GM18507 (cell line): Measurements from ENCODE around the gene APOBEC3B.
"Not testable (repeated sequence)": the region's sequence is repeated elsewhere in the genome, so short reads cannot be mapped to it uniquely, and the experiment has no call there.

Experiments
- DNase-seq: peaks from one replicate; pipeline ENCODE4 v3.0.0; 2011; ENCODE audit warnings: low read depth; ENCODE audit not compliant: insufficient read length; ENCODE audit errors: extremely low spot score
- FAIRE-seq: peaks from 2 replicates; lab custom pipeline; 2011; peaks lifted over from hg19 to GRCh38; lab: Jason Lieb, UNC

The APOBEC3B gene

GRCh38 chr22:38965614-38966379 lies 16.4 kb upstream of the APOBEC3B start:
- no peak for FAIRE-seq
- DNase-seq = no peak

- FAIRE-seq = no peak
- no peak for DNase-seq
Measured at GRCh38 chr22:38966380-38966702, 15.8 kb upstream of the APOBEC3B start.

GRCh38 chr22:38966942-38967341 lies 15.2 kb upstream of the APOBEC3B start:
- no peak for FAIRE-seq
- DNase-seq = no peak

GRCh38 chr22:38967451-38968450 lies 14.4 kb upstream of the APOBEC3B start:
- DNase-seq (no peak), FAIRE-seq (peak; percentile 12)

- DNase-seq (no peak), FAIRE-seq (no peak)
Measured at GRCh38 chr22:38968801-38969200, 13.3 kb upstream of the APOBEC3B start.

- FAIRE-seq (no peak), DNase-seq (no peak)
Measured at GRCh38 chr22:38970551-38970950, 11.6 kb upstream of the APOBEC3B start.

GRCh38 chr22:38971202-38971601 lies 10.9 kb upstream of the APOBEC3B start:
- no peak for DNase-seq
- no peak for FAIRE-seq

GRCh38 chr22:38971791-38972190 lies 10.4 kb upstream of the APOBEC3B start:
- FAIRE-seq = no peak
- DNase-seq = no peak

GRCh38 chr22:38972558-38972957 lies 9.6 kb upstream of the APOBEC3B start:
- no peak for FAIRE-seq
- no peak for DNase-seq

GRCh38 chr22:38973289-38974169 lies 8.6 kb upstream of the APOBEC3B start:
- FAIRE-seq (peak; percentile 63), DNase-seq (no peak)

GRCh38 chr22:38974170-38974825 lies 7.8 kb upstream of the APOBEC3B start:
- FAIRE-seq = no peak

GRCh38 chr22:38974826-38975175 lies 7.3 kb upstream of the APOBEC3B start:
- no peak for FAIRE-seq
- no peak for DNase-seq

More at GRCh38 chr22:38974170-38974825, 7.8 kb upstream of the APOBEC3B start:
- DNase-seq = no peak

- FAIRE-seq, DNase-seq: not testable (repeated sequence)
Measured at GRCh38 chr22:38977289-38977688, 4.9 kb upstream of the APOBEC3B start.

GRCh38 chr22:38980587-38980986 lies 1.6 kb upstream of the APOBEC3B start:
- DNase-seq, FAIRE-seq: not testable (repeated sequence)

- no peak for DNase-seq
Measured at GRCh38 chr22:38981005-38981991, 849 bp upstream of the APOBEC3B start.

GRCh38 chr22:38984224-38984623 lies 2.1 kb downstream of the APOBEC3B start:
- no peak for FAIRE-seq
- no peak for DNase-seq

More at GRCh38 chr22:38981005-38981991, 849 bp upstream of the APOBEC3B start:
- FAIRE-seq = no peak

GRCh38 chr22:38984784-38985757 lies 2.9 kb downstream of the APOBEC3B start:
- DNase-seq = not testable (repeated sequence)
- FAIRE-seq = peak; percentile 90
